Hepatocyte (in vitro differentiated cells): ENCODE data around the gene SYCN. TPM values are rescaled to one million over a fixed set of nuclear protein-coding genes. Genes with fewer than 3 reads are reported as not detected.

Experiments used
- DNase-seq: peaks from one replicate; pipeline ENCODE4 v3.0.0-alpha.2; 2016; ENCODE audit warnings: low spot score
- H2AFZ ChIP-seq: fragments of 200-600 bp; sonication (generic); 2 replicates; pipeline ENCODE4 v1.6.0; 2016; ENCODE audit warnings: antibody characterized with exemption, mild to moderate bottlenecking
- H3K27ac ChIP-seq: fragments of 200-600 bp; sonication (generic); 2 replicates; pipeline ENCODE4 v1.5.1; 2016; ENCODE audit warnings: mild to moderate bottlenecking
- H3K27me3 ChIP-seq: fragments of 200-600 bp; sonication (generic); 2 replicates; pipeline ENCODE4 v1.6.1; 2016
- H3K36me3 ChIP-seq: fragments of 200-600 bp; sonication (generic); replicated peaks from 2 replicates; pipeline ENCODE4 v1.5.1; 2016; ENCODE audit warnings: low read depth; ENCODE audit not compliant: insufficient read depth
- H3K4me1 ChIP-seq: fragments of 200-600 bp; sonication (generic); 2 replicates; pipeline ENCODE4 v1.5.1; 2016; ENCODE audit warnings: mild to moderate bottlenecking, moderate library complexity; ENCODE audit not compliant: insufficient read depth
- H3K4me2 ChIP-seq: fragments of 200-600 bp; sonication (generic); 2 replicates; pipeline ENCODE4 v1.6.0; 2016
- H3K4me3 ChIP-seq: fragments of 200-600 bp; sonication (generic); 2 replicates; pipeline ENCODE4 v1.5.1; 2016; ENCODE audit warnings: mild to moderate bottlenecking
- H3K79me2 ChIP-seq: fragments of 200-600 bp; sonication (generic); 2 replicates; pipeline ENCODE4 v1.6.0; 2017; ENCODE audit warnings: mild to moderate bottlenecking
- H3K9me2 ChIP-seq: fragments of 200-600 bp; sonication (generic); replicated peaks from 2 replicates; pipeline ENCODE4 v1.6.0; 2017; ENCODE audit warnings: mild to moderate bottlenecking; ENCODE audit not compliant: insufficient read depth
- H3K9me3 ChIP-seq: fragments of 200-600 bp; sonication (generic); 2 replicates; pipeline ENCODE4 v1.5.1; 2016; ENCODE audit warnings: low read depth, mild to moderate bottlenecking
- H4K20me1 ChIP-seq: fragments of 200-600 bp; sonication (generic); 2 replicates; pipeline ENCODE4 v1.6.0; 2016; ENCODE audit warnings: mild to moderate bottlenecking; ENCODE audit not compliant: insufficient read depth, poor library complexity, severe bottlenecking
- CTCF ChIP-seq: fragments of 200-600 bp; sonication (generic); IDR thresholded peaks from 2 replicates; pipeline ENCODE4 v1.5.1; 2016; ENCODE audit warnings: antibody characterized with exemption, mild to moderate bottlenecking; ENCODE audit not compliant: poor library complexity
- EZH2 ChIP-seq: fragments of 200-600 bp; sonication (generic); IDR thresholded peaks from 2 replicates; pipeline ENCODE4 v1.6.1; 2016; ENCODE audit warnings: antibody characterized with exemption, mild to moderate bottlenecking, borderline replicate concordance
- EZH2phosphoT487 ChIP-seq: fragments of 200-600 bp; sonication (generic); IDR thresholded peaks from one replicate; pipeline ENCODE4 v1.6.1; 2018; ENCODE audit warnings: antibody characterized with exemption, mild to moderate bottlenecking, low read depth, moderate library complexity; ENCODE audit not compliant: unreplicated experiment, severe bottlenecking
- WGBS: methylation state at CpG from one replicate; pipeline ENCODE4 v1.1.6; 2016; ENCODE audit warnings: low lambda C conversion rate; ENCODE audit errors: missing lambda C conversion rate; 5-methylcytosine and 5-hydroxymethylcytosine counted together
- polyA plus RNA-seq: library from polyadenylated mRNA; unstranded; fragments of >200 nt; fragmentation: Nextera tagmentation; extraction: Ambion mirVana; gene quantifications from 2 replicates; pipeline ENCODE4 v1.2.1, GENCODE V29; 2016
- total RNA-seq: library from RNA; depleted of rRNA; stranded (reverse); fragments of >200 nt; gene quantifications from 2 replicates; pipeline ENCODE4 v1.2.3, GENCODE V29; 2014

Gene SYCN
- total and polyA plus RNA-seq, 2 experiments from 2014 or later: 0.37 to 2.5 TPM

GRCh38 chr19:39196860-39197562 lies 7.1 kb downstream of the SYCN start, which contains the start of gene NCCRP1:
Gene NCCRP1 (plus strand): TSS chr19:39196964. CDS start chr19:39196983, 19 bp downstream.
- Histone ChIP-seq H3K4me1 (peaks cover 10% of the 10 kb centered on the region), H3K36me3 (no peaks in the 10 kb centered on the region), H3K9me2 (no peaks in the 10 kb centered on the region), H4K20me1 (no peaks in the 10 kb centered on the region), H3K27me3 (peaks cover 27% of the 10 kb centered on the region), H3K4me2 (peak within 1 kb of the TSS; percentile 80), H3K79me2 (no peaks in the 10 kb centered on the region), H3K4me3 (no peak within 1 kb of the TSS), H2AFZ (no peak within 1 kb of the TSS), H3K27ac (no peak within 1 kb of the TSS), H3K9me3 (no peaks in the 10 kb centered on the region)
- 9% methylated on average over 14 of the region's 51 CpGs for WGBS
- DNase-seq: no peak
- peak; percentile 46 for TF ChIP-seq EZH2
- TF ChIP-seq CTCF: no peak

GRCh38 chr19:39196320-39196719 lies 7.7 kb downstream of the SYCN start:
- H3K4me3 ChIP-seq: no peak overlapping the region
- H3K4me1 ChIP-seq: peaks cover 10% of the 10 kb centered on the region
- no peak overlapping the region for H3K27ac ChIP-seq
- no peaks in the 10 kb centered on the region for H3K9me2 ChIP-seq
- H3K9me3 ChIP-seq: no peaks in the 10 kb centered on the region
- TF ChIP-seq CTCF (no peak), EZH2 (no peak), EZH2phosphoT487 (no peak)
- WGBS: 47% methylated on average over 6 of the region's 7 CpGs
- no peak for DNase-seq
- peaks cover 27% of the 10 kb centered on the region for H3K27me3 ChIP-seq
- H4K20me1 ChIP-seq: no peaks in the 10 kb centered on the region
- H2AFZ ChIP-seq: no peak overlapping the region
- no peaks in the 10 kb centered on the region for H3K36me3 ChIP-seq
- H3K79me2 ChIP-seq: no peaks in the 10 kb centered on the region
- no peak overlapping the region for H3K4me2 ChIP-seq

DNA sequence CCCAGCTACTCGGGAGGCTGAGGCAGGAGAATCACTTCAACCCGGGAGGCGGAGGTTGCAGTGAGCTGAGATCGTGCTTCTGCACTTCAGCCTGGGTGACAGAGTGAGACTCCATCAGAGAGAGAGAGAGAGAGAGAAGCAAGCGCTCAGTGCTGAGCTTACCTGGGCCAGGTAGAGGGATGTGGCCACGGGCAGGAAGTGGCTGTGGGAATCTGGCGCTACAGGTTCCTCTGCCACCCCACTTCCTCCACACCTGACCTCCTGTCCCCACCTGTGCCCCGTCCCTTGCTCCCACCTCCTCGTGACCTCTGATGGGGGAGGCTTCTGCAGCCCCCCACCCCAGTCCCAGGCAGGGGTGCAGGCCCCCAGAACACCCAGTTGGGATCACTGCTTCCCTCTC lies 8.3 kb downstream of the SYCN start:
- Histone ChIP-seq H3K4me2 (no peak overlapping the region), H3K79me2 (no peaks in the 10 kb centered on the region), H3K4me3 (no peak overlapping the region), H3K27me3 (peaks cover 27% of the 10 kb centered on the region), H3K36me3 (no peaks in the 10 kb centered on the region), H4K20me1 (no peaks in the 10 kb centered on the region), H3K9me3 (no peaks in the 10 kb centered on the region), H3K4me1 (peaks cover 10% of the 10 kb centered on the region), H3K27ac (no peak overlapping the region), H3K9me2 (no peaks in the 10 kb centered on the region), H2AFZ (no peak overlapping the region)
- DNase-seq: no peak
- 61% methylated on average over 4 of the region's 9 CpGs for WGBS
- TF ChIP-seq EZH2 (no peak), EZH2phosphoT487 (no peak), CTCF (no peak)
